Prostate gland (tissue), 2 donors: ENCODE results near the gene SYNE1.

Source experiments
- POLR2A ChIP-seq: fragments of 450-650 bp; IDR thresholded peaks from one replicate; pipeline ENCODE4 v1.6.1; 2016; ENCODE audit warnings: antibody characterized with exemption, mild to moderate bottlenecking
- TF ChIP-seq, protein P1 (sequence below), 4 experiments: fragments of 200-600 bp in 2 of 4; fragments of 450-650 bp in 2 of 4; sonication (generic) in 2 of 4; IDR thresholded peaks; 1 replicate in 3 of 4; 2 replicates in 1 of 4; pipeline ENCODE4 v1.5.1; 2016 to 2019; ENCODE audit warnings: antibody characterized with exemption in 4 of 4, mild to moderate bottlenecking in 2 of 4, moderate library complexity in 2 of 4

GRCh38 chr6:152636021-152636608 lies 1.0 kb downstream of the SYNE1 start:
- TF ChIP-seq, protein P1, sequence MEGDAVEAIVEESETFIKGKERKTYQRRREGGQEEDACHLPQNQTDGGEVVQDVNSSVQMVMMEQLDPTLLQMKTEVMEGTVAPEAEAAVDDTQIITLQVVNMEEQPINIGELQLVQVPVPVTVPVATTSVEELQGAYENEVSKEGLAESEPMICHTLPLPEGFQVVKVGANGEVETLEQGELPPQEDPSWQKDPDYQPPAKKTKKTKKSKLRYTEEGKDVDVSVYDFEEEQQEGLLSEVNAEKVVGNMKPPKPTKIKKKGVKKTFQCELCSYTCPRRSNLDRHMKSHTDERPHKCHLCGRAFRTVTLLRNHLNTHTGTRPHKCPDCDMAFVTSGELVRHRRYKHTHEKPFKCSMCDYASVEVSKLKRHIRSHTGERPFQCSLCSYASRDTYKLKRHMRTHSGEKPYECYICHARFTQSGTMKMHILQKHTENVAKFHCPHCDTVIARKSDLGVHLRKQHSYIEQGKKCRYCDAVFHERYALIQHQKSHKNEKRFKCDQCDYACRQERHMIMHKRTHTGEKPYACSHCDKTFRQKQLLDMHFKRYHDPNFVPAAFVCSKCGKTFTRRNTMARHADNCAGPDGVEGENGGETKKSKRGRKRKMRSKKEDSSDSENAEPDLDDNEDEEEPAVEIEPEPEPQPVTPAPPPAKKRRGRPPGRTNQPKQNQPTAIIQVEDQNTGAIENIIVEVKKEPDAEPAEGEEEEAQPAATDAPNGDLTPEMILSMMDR (IDR thresholded peaks at IDR 0.05): no peak
- TF ChIP-seq POLR2A: no peak
